Amniotic epithelial cell (primary cell): ENCODE results near the gene IL6.

Source experiments
- DNase-seq: peaks from one replicate; pipeline ENCODE4 v3.0.0-alpha.2; 2010; ENCODE audit warnings: low read depth

The IL6 gene

GRCh38 chr7:22781230-22781711 lies 54.3 kb downstream of the IL6 start:
- peak; percentile 84 for DNase-seq
